Adrenal gland (tissue), 5 donors: ENCODE measurements around the gene UBE2J2.

Experiments
- POLR2A ChIP-seq, 2 donors: fragments of 450-650 bp; IDR thresholded peaks; one replicate each; pipeline ENCODE4 v1.6.1; 2017; ENCODE audit warnings: antibody characterized with exemption in 2 of 2, mild to moderate bottlenecking in 2 of 2, moderate library complexity in 1 of 2
- TF ChIP-seq, protein P1 (sequence below), 6 experiments: fragments of 450-650 bp in 4 of 6; fragments of 200-600 bp in 2 of 6; sonication (generic) in 1 of 6; IDR thresholded peaks; 1 replicate in 5 of 6; 2 replicates in 1 of 6; pipeline versions ENCODE4 v1.5.1 to v1.8.0; 2016 to 2021; ENCODE audit warnings: antibody characterized with exemption in 6 of 6, mild to moderate bottlenecking in 2 of 6, moderate library complexity in 1 of 6
- donor health status: DM: no; HTN: no; CAD: no.

DNA sequence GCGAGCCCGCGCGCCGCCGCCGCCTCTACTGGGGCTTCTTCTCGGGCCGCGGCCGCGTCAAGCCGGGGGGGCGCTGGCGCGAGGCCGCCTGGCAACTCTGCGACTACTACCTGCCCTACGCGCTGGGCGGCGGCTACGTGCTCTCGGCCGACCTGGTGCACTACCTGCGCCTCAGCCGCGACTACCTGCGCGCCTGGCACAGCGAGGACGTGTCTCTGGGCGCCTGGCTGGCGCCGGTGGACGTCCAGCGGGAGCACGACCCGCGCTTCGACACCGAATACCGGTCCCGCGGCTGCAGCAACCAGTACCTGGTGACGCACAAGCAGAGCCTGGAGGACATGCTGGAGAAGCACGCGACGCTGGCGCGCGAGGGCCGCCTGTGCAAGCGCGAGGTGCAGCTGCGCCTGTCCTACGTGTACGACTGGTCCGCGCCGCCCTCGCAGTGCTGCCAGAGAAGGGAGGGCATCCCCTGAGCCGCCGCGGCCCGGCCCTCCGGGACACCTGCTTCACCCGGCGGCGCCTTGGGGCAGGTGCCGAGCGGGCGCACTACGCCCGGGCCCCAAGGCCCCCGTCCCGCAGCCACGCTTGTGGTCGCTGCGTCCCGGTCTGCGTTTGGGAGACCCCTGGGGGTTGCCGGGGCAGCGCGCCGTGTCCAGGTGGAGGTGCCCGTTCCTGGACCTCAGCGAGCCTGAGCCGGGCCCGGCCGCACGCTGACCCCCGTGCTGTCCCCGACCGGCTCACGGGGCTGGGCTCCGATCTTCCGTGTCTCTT, 40.7 kb downstream of the UBE2J2 start:
- TF ChIP-seq, protein P1, sequence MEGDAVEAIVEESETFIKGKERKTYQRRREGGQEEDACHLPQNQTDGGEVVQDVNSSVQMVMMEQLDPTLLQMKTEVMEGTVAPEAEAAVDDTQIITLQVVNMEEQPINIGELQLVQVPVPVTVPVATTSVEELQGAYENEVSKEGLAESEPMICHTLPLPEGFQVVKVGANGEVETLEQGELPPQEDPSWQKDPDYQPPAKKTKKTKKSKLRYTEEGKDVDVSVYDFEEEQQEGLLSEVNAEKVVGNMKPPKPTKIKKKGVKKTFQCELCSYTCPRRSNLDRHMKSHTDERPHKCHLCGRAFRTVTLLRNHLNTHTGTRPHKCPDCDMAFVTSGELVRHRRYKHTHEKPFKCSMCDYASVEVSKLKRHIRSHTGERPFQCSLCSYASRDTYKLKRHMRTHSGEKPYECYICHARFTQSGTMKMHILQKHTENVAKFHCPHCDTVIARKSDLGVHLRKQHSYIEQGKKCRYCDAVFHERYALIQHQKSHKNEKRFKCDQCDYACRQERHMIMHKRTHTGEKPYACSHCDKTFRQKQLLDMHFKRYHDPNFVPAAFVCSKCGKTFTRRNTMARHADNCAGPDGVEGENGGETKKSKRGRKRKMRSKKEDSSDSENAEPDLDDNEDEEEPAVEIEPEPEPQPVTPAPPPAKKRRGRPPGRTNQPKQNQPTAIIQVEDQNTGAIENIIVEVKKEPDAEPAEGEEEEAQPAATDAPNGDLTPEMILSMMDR (IDR thresholded peaks at IDR 0.05), result no peak
- no peak for TF ChIP-seq POLR2A (IDR thresholded peaks at IDR 0.05)
